ENCODE data around the gene DPEP1. TPM values are rescaled to one million over a fixed set of nuclear protein-coding genes. Genes with fewer than 3 reads are reported as not detected.

Gene DPEP1
- total RNA-seq, 1 experiment from 2014 or later: 13.6 TPM

DNA sequence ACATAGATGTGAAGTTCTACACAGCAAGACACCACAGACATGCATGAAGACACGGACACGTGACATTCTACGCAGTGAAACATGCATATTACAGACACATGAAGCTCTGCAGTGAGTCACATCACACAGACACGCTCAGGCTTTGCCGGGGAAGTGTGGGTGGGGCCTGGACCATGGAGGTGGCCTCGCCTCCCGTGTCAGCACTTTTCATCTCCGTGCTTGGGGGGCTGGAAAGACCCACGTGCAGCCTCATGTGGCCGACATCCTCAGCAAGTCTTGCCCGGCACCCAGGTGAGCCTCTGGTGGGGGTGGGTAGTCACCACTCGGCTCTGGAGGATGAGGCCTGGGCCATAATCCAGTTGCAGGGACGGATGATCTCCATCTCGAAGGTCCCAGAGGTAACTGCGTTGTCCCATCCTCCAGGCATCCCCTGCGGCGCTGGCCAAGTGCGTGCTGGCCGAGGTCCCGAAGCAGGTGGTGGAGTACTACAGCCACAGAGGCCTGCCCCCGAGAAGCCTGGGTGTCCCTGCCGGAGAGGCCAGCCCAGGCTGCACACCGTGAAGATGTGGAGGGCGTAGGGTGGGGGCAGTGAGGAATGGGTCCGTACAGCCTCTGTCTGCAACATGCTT is 17.3 kb upstream of the DPEP1 start:
- Mint-ChIP-seq H3K27me3 (ENCODE audit: low read depth) (no peaks in the 10 kb centered on the region), H3K36me3 (peaks cover 6% of the 10 kb centered on the region), H3K4me3 (no peak overlapping the region), H3K9me3 (no peaks in the 10 kb centered on the region), H3K4me1 (0 out of 2 replicates have a peak, but pooled peaks cover 3% of the 10 kb centered on the region), H3K27ac (no peak overlapping the region; the same call in 1 of the 2 replicates)
- ChIA-PET CTCF (no interaction called here), POLR2A (no interaction called here)
- DNase-seq (ENCODE audit: low spot score) (no peak), ATAC-seq (no peak)
- TF ChIP-seq, protein P1, sequence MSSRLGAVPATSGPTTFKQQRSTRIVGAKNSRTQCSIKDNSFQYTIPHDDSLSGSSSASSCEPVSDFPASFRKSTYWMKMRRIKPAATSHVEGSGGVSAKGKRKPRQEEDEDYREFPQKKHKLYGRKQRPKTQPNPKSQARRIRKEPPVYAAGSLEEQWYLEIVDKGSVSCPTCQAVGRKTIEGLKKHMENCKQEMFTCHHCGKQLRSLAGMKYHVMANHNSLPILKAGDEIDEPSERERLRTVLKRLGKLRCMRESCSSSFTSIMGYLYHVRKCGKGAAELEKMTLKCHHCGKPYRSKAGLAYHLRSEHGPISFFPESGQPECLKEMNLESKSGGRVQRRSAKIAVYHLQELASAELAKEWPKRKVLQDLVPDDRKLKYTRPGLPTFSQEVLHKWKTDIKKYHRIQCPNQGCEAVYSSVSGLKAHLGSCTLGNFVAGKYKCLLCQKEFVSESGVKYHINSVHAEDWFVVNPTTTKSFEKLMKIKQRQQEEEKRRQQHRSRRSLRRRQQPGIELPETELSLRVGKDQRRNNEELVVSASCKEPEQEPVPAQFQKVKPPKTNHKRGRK (CRISPR knock-in tag; IDR thresholded peaks at IDR 0.05; ENCODE audit: borderline replicate concordance): no peak
- no peak for TF ChIP-seq EMX1 (CRISPR knock-in tag; IDR thresholded peaks at IDR 0.05)
- TF ChIP-seq MLX (CRISPR knock-in tag; IDR thresholded peaks at IDR 0.05): no peak
- TF ChIP-seq, protein P2, sequence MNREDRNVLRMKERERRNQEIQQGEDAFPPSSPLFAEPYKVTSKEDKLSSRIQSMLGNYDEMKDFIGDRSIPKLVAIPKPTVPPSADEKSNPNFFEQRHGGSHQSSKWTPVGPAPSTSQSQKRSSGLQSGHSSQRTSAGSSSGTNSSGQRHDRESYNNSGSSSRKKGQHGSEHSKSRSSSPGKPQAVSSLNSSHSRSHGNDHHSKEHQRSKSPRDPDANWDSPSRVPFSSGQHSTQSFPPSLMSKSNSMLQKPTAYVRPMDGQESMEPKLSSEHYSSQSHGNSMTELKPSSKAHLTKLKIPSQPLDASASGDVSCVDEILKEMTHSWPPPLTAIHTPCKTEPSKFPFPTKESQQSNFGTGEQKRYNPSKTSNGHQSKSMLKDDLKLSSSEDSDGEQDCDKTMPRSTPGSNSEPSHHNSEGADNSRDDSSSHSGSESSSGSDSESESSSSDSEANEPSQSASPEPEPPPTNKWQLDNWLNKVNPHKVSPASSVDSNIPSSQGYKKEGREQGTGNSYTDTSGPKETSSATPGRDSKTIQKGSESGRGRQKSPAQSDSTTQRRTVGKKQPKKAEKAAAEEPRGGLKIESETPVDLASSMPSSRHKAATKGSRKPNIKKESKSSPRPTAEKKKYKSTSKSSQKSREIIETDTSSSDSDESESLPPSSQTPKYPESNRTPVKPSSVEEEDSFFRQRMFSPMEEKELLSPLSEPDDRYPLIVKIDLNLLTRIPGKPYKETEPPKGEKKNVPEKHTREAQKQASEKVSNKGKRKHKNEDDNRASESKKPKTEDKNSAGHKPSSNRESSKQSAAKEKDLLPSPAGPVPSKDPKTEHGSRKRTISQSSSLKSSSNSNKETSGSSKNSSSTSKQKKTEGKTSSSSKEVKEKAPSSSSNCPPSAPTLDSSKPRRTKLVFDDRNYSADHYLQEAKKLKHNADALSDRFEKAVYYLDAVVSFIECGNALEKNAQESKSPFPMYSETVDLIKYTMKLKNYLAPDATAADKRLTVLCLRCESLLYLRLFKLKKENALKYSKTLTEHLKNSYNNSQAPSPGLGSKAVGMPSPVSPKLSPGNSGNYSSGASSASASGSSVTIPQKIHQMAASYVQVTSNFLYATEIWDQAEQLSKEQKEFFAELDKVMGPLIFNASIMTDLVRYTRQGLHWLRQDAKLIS (CRISPR knock-in tag; IDR thresholded peaks at IDR 0.05; ENCODE audit: borderline replicate concordance): no peak
- no peak for TF ChIP-seq ZNF121 (CRISPR knock-in tag; IDR thresholded peaks at IDR 0.05)
- TF ChIP-seq TEAD4 (CRISPR knock-in tag; IDR thresholded peaks at IDR 0.05): no peak
- TF ChIP-seq ATF2 (CRISPR knock-in tag; IDR thresholded peaks at IDR 0.05; ENCODE audit: borderline replicate concordance, low read depth): no peak
- TF ChIP-seq TCF7 (CRISPR knock-in tag; IDR thresholded peaks at IDR 0.05; ENCODE audit: low read depth): no peak
- no peak for TF ChIP-seq CDX4 (CRISPR knock-in tag; IDR thresholded peaks at IDR 0.05; ENCODE audit: borderline replicate concordance)
- TF ChIP-seq ZBTB21 (CRISPR knock-in tag; IDR thresholded peaks at IDR 0.05; ENCODE audit: borderline replicate concordance): no peak
- TF ChIP-seq, protein P3, sequence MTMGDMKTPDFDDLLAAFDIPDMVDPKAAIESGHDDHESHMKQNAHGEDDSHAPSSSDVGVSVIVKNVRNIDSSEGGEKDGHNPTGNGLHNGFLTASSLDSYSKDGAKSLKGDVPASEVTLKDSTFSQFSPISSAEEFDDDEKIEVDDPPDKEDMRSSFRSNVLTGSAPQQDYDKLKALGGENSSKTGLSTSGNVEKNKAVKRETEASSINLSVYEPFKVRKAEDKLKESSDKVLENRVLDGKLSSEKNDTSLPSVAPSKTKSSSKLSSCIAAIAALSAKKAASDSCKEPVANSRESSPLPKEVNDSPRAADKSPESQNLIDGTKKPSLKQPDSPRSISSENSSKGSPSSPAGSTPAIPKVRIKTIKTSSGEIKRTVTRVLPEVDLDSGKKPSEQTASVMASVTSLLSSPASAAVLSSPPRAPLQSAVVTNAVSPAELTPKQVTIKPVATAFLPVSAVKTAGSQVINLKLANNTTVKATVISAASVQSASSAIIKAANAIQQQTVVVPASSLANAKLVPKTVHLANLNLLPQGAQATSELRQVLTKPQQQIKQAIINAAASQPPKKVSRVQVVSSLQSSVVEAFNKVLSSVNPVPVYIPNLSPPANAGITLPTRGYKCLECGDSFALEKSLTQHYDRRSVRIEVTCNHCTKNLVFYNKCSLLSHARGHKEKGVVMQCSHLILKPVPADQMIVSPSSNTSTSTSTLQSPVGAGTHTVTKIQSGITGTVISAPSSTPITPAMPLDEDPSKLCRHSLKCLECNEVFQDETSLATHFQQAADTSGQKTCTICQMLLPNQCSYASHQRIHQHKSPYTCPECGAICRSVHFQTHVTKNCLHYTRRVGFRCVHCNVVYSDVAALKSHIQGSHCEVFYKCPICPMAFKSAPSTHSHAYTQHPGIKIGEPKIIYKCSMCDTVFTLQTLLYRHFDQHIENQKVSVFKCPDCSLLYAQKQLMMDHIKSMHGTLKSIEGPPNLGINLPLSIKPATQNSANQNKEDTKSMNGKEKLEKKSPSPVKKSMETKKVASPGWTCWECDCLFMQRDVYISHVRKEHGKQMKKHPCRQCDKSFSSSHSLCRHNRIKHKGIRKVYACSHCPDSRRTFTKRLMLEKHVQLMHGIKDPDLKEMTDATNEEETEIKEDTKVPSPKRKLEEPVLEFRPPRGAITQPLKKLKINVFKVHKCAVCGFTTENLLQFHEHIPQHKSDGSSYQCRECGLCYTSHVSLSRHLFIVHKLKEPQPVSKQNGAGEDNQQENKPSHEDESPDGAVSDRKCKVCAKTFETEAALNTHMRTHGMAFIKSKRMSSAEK (CRISPR knock-in tag; IDR thresholded peaks at IDR 0.05; ENCODE audit: borderline replicate concordance): no peak
- no peak for TF ChIP-seq STAT6 (CRISPR knock-in tag; conservative IDR thresholded peaks at IDR 0.05; ENCODE audit: low read depth)
- TF ChIP-seq ZNF138 (CRISPR knock-in tag; conservative IDR thresholded peaks at IDR 0.05): no peak
- TF ChIP-seq, protein P4, sequence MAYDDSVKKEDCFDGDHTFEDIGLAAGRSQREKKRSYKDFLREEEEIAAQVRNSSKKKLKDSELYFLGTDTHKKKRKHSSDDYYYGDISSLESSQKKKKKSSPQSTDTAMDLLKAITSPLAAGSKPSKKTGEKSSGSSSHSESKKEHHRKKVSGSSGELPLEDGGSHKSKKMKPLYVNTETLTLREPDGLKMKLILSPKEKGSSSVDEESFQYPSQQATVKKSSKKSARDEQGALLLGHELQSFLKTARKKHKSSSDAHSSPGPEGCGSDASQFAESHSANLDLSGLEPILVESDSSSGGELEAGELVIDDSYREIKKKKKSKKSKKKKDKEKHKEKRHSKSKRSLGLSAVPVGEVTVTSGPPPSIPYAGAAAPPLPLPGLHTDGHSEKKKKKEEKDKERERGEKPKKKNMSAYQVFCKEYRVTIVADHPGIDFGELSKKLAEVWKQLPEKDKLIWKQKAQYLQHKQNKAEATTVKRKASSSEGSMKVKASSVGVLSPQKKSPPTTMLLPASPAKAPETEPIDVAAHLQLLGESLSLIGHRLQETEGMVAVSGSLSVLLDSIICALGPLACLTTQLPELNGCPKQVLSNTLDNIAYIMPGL (CRISPR knock-in tag; IDR thresholded peaks at IDR 0.05): no peak
- no peak for TF ChIP-seq ELF4 (CRISPR knock-in tag; IDR thresholded peaks at IDR 0.05; ENCODE audit: low read depth)

Data from WTC11 (cell line).